GM21576 (cell line): ENCODE measurements around the gene TNFRSF11A.

Experiments
- ATAC-seq: cut with Tn5 transposase; IDR thresholded peaks from one replicate; pipeline ENCODE4 v1.9.1; 2021; ENCODE audit warnings: mild to moderate bottlenecking, moderate library complexity; ENCODE audit not compliant: unreplicated experiment

Gene TNFRSF11A

GRCh38 chr18:62377131-62377807 is 52.2 kb downstream of the TNFRSF11A start:
- ATAC-seq: no peak

GRCh38 chr18:62379051-62379450 is 53.9 kb downstream of the TNFRSF11A start:
- no peak for ATAC-seq

GRCh38 chr18:62381373-62381772 is 56.3 kb downstream of the TNFRSF11A start:
- no peak for ATAC-seq

GRCh38 chr18:62384068-62384467 is 59.0 kb downstream of the TNFRSF11A start:
- ATAC-seq: no peak

- no peak for ATAC-seq
Measured at GRCh38 chr18:62384610-62385097, 59.5 kb downstream of the TNFRSF11A start.

- ATAC-seq: no peak
Measured at GRCh38 chr18:62386091-62386490, 61.0 kb downstream of the TNFRSF11A start.

- no peak for ATAC-seq
Measured at GRCh38 chr18:62386601-62387000, 61.5 kb downstream of the TNFRSF11A start.

GRCh38 chr18:62387257-62387656 is 62.1 kb downstream of the TNFRSF11A start:
- ATAC-seq: no peak

GRCh38 chr18:62388855-62389760 is 64.0 kb downstream of the TNFRSF11A start:
- no peak for ATAC-seq

- ATAC-seq: no peak
Measured at GRCh38 chr18:62389761-62390481, 64.8 kb downstream of the TNFRSF11A start.

- ATAC-seq: no peak
Measured at GRCh38 chr18:62394006-62394763, 69.1 kb downstream of the TNFRSF11A start.

- no peak for ATAC-seq
Measured at GRCh38 chr18:62396381-62396780, 71.3 kb downstream of the TNFRSF11A start.

- ATAC-seq: no peak
Measured at GRCh38 chr18:62396967-62397366, 71.9 kb downstream of the TNFRSF11A start.

- no peak for ATAC-seq
Measured at GRCh38 chr18:62398291-62398690, 73.2 kb downstream of the TNFRSF11A start.

GRCh38 chr18:62399276-62399675 is 74.2 kb downstream of the TNFRSF11A start:
- no peak for ATAC-seq

- no peak for ATAC-seq
Measured at GRCh38 chr18:62399781-62400308, 74.7 kb downstream of the TNFRSF11A start.

- no peak for ATAC-seq
Measured at GRCh38 chr18:62400916-62401315, 75.8 kb downstream of the TNFRSF11A start.

- no peak for ATAC-seq
Measured at GRCh38 chr18:62402342-62402948, 77.3 kb downstream of the TNFRSF11A start.

GRCh38 chr18:62403120-62403519 is 78.0 kb downstream of the TNFRSF11A start:
- ATAC-seq: no peak

- ATAC-seq: no peak
Measured at GRCh38 chr18:62404881-62405280, 79.8 kb downstream of the TNFRSF11A start.
